SK-N-SH (cell line): ENCODE measurements around the gene ABHD12. TPM values are rescaled to one million over a fixed set of nuclear protein-coding genes. Genes with fewer than 3 reads are reported as not detected.

Experiments
- CTCF ChIA-PET: fragments of 300-600, 350-600 bp; formaldehyde crosslinking; extraction: SDS; loops from one replicate; lab custom pipeline; 2021; lab: Yijun Ruan, JAX
- POLR2A ChIA-PET: fragments of 350-600 bp; sonication (Branson Sonifier 250); formaldehyde crosslinking; extraction: SDS; loops from one replicate; lab custom pipeline; 2020; ENCODE audit warnings: antibody characterized with exemption, inconsistent platforms; lab: Yijun Ruan, JAX
- DNase-seq: peaks from one replicate; pipeline ENCODE4 v3.0.0; 2012
- H2AFZ ChIP-seq: fragments of 200-600 bp; sonication (generic); 2 replicates; pipeline ENCODE4 v1.8.1; 2016; ENCODE audit warnings: antibody characterized with exemption, mild to moderate bottlenecking, low read depth
- H3F3A ChIP-seq: fragments of 200-600 bp; sonication (generic); replicated peaks from 2 replicates; pipeline ENCODE3; 2016; ENCODE audit warnings: antibody characterized with exemption, mild to moderate bottlenecking; ENCODE audit not compliant: insufficient read depth
- H3K27ac ChIP-seq, 2 experiments: fragments of 200-500 bp in 1 of 2; fragments of 200-600 bp in 1 of 2; sonication (Bioruptor generic) in 1 of 2; sonication (generic), shearing (Covaris generic) in 1 of 2; 2 replicates each; pipeline versions ENCODE4 v1.5.1 to v1.6.1; 2014 to 2016; ENCODE audit warnings: low read depth in 2 of 2, inconsistent platforms in 1 of 2, low read length in 1 of 2, mild to moderate bottlenecking in 1 of 2, mixed read lengths in 1 of 2
- H3K27me3 ChIP-seq: fragments of 200-600 bp; sonication (generic), shearing (Covaris generic); 2 replicates; pipeline ENCODE4 v1.6.1; 2016; ENCODE audit warnings: mixed run types; ENCODE audit not compliant: insufficient read depth
- H3K36me3 ChIP-seq, 2 experiments: fragments of 200-500 bp in 1 of 2; fragments of 200-600 bp in 1 of 2; sonication (Bioruptor generic) in 1 of 2; sonication (generic) in 1 of 2; replicated peaks in 1 of 2; 2 replicates each; pipeline versions ENCODE3 to v1.5.1; 2014 to 2016; ENCODE audit warnings: low read length in 1 of 2, mild to moderate bottlenecking in 1 of 2; ENCODE audit not compliant: insufficient read depth in 2 of 2, control insufficient read depth in 1 of 2
- H3K4me1 ChIP-seq, 2 experiments: fragments of 200-500 bp in 1 of 2; fragments of 200-600 bp in 1 of 2; sonication (Bioruptor generic) in 1 of 2; sonication (generic), shearing (Covaris generic) in 1 of 2; 2 replicates each; pipeline versions ENCODE4 v1.5.1 to v1.6.1; 2014 to 2016; ENCODE audit warnings: low read depth in 1 of 2, low read length in 1 of 2, mixed run types in 1 of 2; ENCODE audit not compliant: insufficient read depth in 2 of 2, control insufficient read depth in 1 of 2
- H3K4me2 ChIP-seq: fragments of 200-600 bp; sonication (generic), shearing (Covaris generic); 2 replicates; pipeline ENCODE4 v1.6.1; 2017; ENCODE audit warnings: mixed run types
- H3K4me3 ChIP-seq, 2 experiments: fragments of 200-500 bp in 1 of 2; fragments of 200-600 bp in 1 of 2; sonication (Bioruptor generic) in 1 of 2; sonication (generic), shearing (Covaris generic) in 1 of 2; 2 replicates each; pipeline versions ENCODE4 v1.5.1 to v1.8.1; 2014 to 2016; ENCODE audit warnings: low read depth in 2 of 2, inconsistent platforms in 1 of 2, low read length in 1 of 2, mild to moderate bottlenecking in 1 of 2, mixed read lengths in 1 of 2, moderate library complexity in 1 of 2
- H3K79me2 ChIP-seq: fragments of 200-600 bp; sonication (generic); 2 replicates; pipeline ENCODE4 v1.8.1; 2017; ENCODE audit warnings: mild to moderate bottlenecking; ENCODE audit not compliant: insufficient read depth
- H3K9ac ChIP-seq: fragments of 200-600 bp; sonication (generic); 2 replicates; pipeline ENCODE4 v1.6.1; 2017; ENCODE audit warnings: mixed run types
- H3K9me2 ChIP-seq: fragments of 200-600 bp; sonication (generic); 2 replicates; pipeline ENCODE4 v1.6.1; 2017; ENCODE audit warnings: mixed run types
- H3K9me3 ChIP-seq: fragments of 200-600 bp; sonication (generic); 2 replicates; pipeline ENCODE4 v1.6.1; 2017; ENCODE audit warnings: mixed run types, mild to moderate bottlenecking, moderate library complexity
- H4K20me1 ChIP-seq: fragments of 200-600 bp; sonication (generic); 2 replicates; pipeline ENCODE4 v1.6.1; 2017; ENCODE audit warnings: mild to moderate bottlenecking, mixed run types; ENCODE audit not compliant: insufficient read depth
- CHD2 ChIP-seq: fragments of 150-350 bp; IDR thresholded peaks from 2 replicates; pipeline ENCODE4 v1.6.1; 2018; ENCODE audit warnings: low read length; ENCODE audit not compliant: partially characterized antibody
- ELF1 ChIP-seq: IDR thresholded peaks from 2 replicates; pipeline ENCODE4 v1.4.0; 2012
- EZH2phosphoT487 ChIP-seq: fragments of 200-600 bp; sonication (generic); IDR thresholded peaks from 2 replicates; pipeline ENCODE4 v1.6.1; 2017; ENCODE audit warnings: low read depth, mixed run types, mild to moderate bottlenecking, antibody characterized with exemption, moderate library complexity, borderline replicate concordance
- FOXJ3 ChIP-seq: sonication (generic); formaldehyde crosslinking; IDR thresholded peaks from 2 replicates; pipeline ENCODE4 v1.5.1; 2020; ENCODE audit warnings: mild to moderate bottlenecking, missing genetic modification reagents
- FOXM1 ChIP-seq: IDR thresholded peaks from 2 replicates; pipeline ENCODE4 v1.4.0; 2012; ENCODE audit warnings: low read depth, mild to moderate bottlenecking
- GABPA ChIP-seq: IDR thresholded peaks from 2 replicates; pipeline ENCODE4 v1.4.0; 2012; ENCODE audit warnings: low read depth, mild to moderate bottlenecking
- MEF2A ChIP-seq: IDR thresholded peaks from 2 replicates; pipeline ENCODE4 v1.4.0; 2012; ENCODE audit warnings: low read depth, borderline replicate concordance
- NRF1 ChIP-seq: IDR thresholded peaks from 2 replicates; pipeline ENCODE4 v1.6.1; 2012; ENCODE audit warnings: low read depth, mild to moderate bottlenecking, low read length
- POLR2AphosphoS5 ChIP-seq: IDR thresholded peaks from 2 replicates; pipeline ENCODE4 v1.6.1; 2012; ENCODE audit warnings: low read depth, low read length
- RCOR1 ChIP-seq: fragments of 150-350 bp; IDR thresholded peaks from 2 replicates; pipeline ENCODE4 v1.6.1; 2017; ENCODE audit warnings: antibody characterized with exemption, low read length
- RXRA ChIP-seq: IDR thresholded peaks from 2 replicates; pipeline ENCODE4 v1.4.0; 2012; ENCODE audit warnings: low read depth, mild to moderate bottlenecking, borderline replicate concordance
- SMC3 ChIP-seq: IDR thresholded peaks from 2 replicates; pipeline ENCODE4 v1.6.1; 2012; ENCODE audit warnings: low read depth, low read length, improper control_type of control experiment
- TAF1 ChIP-seq: IDR thresholded peaks from 2 replicates; pipeline ENCODE4 v1.6.1; 2012; ENCODE audit warnings: low read depth, mild to moderate bottlenecking, low read length, moderate library complexity, borderline replicate concordance
- YY1 ChIP-seq: IDR thresholded peaks from 2 replicates; pipeline ENCODE4 v1.4.0; 2012; ENCODE audit warnings: low read depth, mild to moderate bottlenecking
- whole genome bisulfite sequencing: methylation state at CpG from one replicate; pipeline ENCODE4 v1.1.6; 2017; ENCODE audit warnings: low lambda C conversion rate; 5-methylcytosine and 5-hydroxymethylcytosine counted together
- polyA plus RNA-seq, 3 experiments: library from polyadenylated mRNA; depleted of rRNA; stranded (reverse); fragments of >200 nt; gene quantifications; 2 replicates each; pipeline ENCODE4 v1.2.3, GENCODE V29; 2012
- TF ChIP-seq, protein P1 (sequence below): IDR thresholded peaks from 2 replicates; pipeline ENCODE4 v1.6.1; 2012; ENCODE audit warnings: mild to moderate bottlenecking, low read depth, low read length, moderate library complexity
- TF ChIP-seq, protein P2 (sequence below): IDR thresholded peaks from 2 replicates; pipeline ENCODE4 v1.4.0; 2012; ENCODE audit warnings: low read depth, borderline replicate concordance
- TF ChIP-seq, protein P3 (sequence below): IDR thresholded peaks from 2 replicates; pipeline ENCODE4 v1.4.0; 2012; ENCODE audit warnings: low read depth, borderline replicate concordance

ABHD12 gene
- polyA plus RNA-seq, 1 of the 3 experiments (the other 2 are of a cell fraction), result 33.5 TPM

DNA sequence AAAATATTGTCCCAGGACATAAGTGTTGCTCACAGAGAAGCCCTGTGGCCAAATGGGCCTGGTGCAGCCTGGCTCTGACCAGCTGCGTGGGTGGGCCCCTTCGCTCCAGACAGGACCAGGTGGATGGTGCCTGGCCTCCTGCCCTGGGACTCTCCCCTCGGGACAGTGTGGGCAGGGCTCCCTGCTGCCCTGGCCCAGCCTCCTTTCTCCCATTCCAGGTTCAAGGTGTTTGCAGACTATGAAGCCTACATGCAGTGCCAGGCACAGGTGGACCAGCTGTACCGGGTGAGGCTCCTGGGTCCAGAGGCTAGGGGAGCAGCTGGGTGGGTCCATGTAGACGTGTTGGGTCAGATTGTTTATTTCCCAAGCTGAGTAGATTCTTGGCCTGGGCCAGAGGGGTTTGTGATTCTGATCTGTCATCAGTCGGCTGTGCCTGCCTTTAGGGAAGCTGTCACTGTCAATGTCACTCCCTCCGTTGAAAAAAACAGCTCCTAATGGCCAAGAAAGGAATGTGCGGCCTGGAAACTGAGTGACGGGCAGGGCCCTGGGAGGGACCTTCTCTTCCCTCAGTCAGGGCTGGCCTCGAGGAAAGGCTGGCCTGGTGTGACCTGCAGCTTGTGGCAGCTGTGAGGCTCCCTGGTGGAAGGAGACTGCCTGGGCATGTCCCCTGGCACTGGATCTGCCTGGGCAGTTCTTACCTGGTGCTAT lies 95.1 kb downstream of the ABHD12 start:
- H3K27ac ChIP-seq, result peak overlapping the region in 1 of 2 experiments; percentile 66; a peak in 2 of 4 replicates

DNA sequence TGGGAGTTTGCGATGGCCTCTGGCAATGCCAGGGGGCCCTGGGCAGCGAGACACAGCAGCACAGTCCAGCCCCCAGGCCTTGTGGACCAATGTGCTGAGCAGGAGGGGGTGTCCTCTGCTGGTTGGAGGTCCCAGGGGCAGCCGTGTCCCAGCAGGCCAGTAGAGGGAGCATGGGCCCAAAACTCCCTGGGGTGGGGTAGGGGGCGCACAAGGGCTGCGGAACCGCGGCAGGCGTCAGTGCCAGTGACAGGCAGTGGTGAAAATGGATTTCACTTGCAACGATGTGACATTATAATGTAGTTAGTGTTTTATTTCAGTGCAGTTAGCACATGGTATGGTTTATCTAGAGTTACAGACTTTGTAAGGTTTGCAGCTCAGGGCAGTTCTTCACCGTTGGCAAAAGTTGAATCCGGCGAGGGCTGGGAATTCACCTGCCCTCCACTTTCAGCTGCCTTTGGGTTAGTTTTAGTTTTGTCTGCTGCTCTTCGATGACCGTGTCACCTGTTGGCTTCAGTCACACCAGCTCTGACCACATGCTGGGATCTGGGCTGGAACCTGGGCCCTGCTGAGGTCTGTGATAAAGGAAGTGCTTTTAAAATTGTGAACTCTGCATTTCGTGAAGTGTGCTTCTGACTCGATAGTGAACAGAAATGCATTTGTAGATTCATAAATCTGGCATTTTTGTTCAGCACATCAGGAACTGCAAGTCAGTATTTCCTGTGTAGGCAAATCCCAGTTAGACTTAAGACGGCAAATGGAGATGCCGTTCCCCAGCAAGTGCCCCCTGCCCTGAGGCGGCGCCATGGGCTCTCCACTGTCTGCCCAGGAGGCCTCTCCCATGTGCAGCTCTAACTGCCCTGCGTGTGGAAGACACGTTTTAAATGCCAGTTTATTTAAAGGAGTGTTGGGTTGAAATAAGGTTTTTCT lies 95.9 kb downstream of the ABHD12 start:
- POLR2A ChIA-PET, result no interaction called here
- Histone ChIP-seq H3K27ac (peak overlapping the region in 1 of 2 experiments; percentile 66; a peak in 2 of 4 replicates), H3F3A (peaks cover 11% of the 10 kb centered on the region)
- no peak for TF ChIP-seq EZH2phosphoT487
- TF ChIP-seq, protein P1, sequence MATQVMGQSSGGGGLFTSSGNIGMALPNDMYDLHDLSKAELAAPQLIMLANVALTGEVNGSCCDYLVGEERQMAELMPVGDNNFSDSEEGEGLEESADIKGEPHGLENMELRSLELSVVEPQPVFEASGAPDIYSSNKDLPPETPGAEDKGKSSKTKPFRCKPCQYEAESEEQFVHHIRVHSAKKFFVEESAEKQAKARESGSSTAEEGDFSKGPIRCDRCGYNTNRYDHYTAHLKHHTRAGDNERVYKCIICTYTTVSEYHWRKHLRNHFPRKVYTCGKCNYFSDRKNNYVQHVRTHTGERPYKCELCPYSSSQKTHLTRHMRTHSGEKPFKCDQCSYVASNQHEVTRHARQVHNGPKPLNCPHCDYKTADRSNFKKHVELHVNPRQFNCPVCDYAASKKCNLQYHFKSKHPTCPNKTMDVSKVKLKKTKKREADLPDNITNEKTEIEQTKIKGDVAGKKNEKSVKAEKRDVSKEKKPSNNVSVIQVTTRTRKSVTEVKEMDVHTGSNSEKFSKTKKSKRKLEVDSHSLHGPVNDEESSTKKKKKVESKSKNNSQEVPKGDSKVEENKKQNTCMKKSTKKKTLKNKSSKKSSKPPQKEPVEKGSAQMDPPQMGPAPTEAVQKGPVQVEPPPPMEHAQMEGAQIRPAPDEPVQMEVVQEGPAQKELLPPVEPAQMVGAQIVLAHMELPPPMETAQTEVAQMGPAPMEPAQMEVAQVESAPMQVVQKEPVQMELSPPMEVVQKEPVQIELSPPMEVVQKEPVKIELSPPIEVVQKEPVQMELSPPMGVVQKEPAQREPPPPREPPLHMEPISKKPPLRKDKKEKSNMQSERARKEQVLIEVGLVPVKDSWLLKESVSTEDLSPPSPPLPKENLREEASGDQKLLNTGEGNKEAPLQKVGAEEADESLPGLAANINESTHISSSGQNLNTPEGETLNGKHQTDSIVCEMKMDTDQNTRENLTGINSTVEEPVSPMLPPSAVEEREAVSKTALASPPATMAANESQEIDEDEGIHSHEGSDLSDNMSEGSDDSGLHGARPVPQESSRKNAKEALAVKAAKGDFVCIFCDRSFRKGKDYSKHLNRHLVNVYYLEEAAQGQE, result no peak
- no peak for TF ChIP-seq POLR2AphosphoS5
- no peak for TF ChIP-seq CHD2
- TF ChIP-seq NRF1, result no peak
- 0 out of 2 replicates have a peak, but pooled peaks have one; percentile 40 for TF ChIP-seq RCOR1
- no peak for TF ChIP-seq FOXJ3
- TF ChIP-seq FOXM1, result no peak
- no peak for TF ChIP-seq MEF2A

More for the DNA sequence above, 95.1 kb downstream of the ABHD12 start:
- DNase-seq, result peak; percentile 53
- H3K9me2 ChIP-seq, result no peaks in the 10 kb centered on the region
- no peaks in the 10 kb centered on the region for H3K79me2 ChIP-seq
- peaks cover 11% of the 10 kb centered on the region for H3F3A ChIP-seq
- no peaks in the 10 kb centered on the region; the same call in 1 of the 2 replicates for H4K20me1 ChIP-seq
- H3K4me1 ChIP-seq, result peaks cover 3 to 24% of the 10 kb centered on the region in 2 experiments; a peak in 1 of 4 replicates
- TF ChIP-seq YY1, result no peak
- TF ChIP-seq, protein P2, sequence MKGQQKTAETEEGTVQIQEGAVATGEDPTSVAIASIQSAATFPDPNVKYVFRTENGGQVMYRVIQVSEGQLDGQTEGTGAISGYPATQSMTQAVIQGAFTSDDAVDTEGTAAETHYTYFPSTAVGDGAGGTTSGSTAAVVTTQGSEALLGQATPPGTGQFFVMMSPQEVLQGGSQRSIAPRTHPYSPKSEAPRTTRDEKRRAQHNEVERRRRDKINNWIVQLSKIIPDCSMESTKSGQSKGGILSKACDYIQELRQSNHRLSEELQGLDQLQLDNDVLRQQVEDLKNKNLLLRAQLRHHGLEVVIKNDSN, result no peak
- no peak for TF ChIP-seq GABPA
- no peak for TF ChIP-seq RXRA
- TF ChIP-seq MEF2A, result no peak
- no peak for TF ChIP-seq ELF1
- no peak for TF ChIP-seq TAF1
- no peak for TF ChIP-seq SMC3
- TF ChIP-seq, protein P3, sequence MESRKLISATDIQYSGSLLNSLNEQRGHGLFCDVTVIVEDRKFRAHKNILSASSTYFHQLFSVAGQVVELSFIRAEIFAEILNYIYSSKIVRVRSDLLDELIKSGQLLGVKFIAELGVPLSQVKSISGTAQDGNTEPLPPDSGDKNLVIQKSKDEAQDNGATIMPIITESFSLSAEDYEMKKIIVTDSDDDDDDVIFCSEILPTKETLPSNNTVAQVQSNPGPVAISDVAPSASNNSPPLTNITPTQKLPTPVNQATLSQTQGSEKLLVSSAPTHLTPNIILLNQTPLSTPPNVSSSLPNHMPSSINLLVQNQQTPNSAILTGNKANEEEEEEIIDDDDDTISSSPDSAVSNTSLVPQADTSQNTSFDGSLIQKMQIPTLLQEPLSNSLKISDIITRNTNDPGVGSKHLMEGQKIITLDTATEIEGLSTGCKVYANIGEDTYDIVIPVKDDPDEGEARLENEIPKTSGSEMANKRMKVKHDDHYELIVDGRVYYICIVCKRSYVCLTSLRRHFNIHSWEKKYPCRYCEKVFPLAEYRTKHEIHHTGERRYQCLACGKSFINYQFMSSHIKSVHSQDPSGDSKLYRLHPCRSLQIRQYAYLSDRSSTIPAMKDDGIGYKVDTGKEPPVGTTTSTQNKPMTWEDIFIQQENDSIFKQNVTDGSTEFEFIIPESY, result no peak
- no peak overlapping the region for H3K4me3 ChIP-seq
- no peaks in the 10 kb centered on the region for H3K9me3 ChIP-seq
- H3K4me2 ChIP-seq, result no peak overlapping the region
- WGBS, result 74% methylated on average over 6 of the region's 10 CpGs
- no peak overlapping the region for H2AFZ ChIP-seq
- ChIA-PET POLR2A (no interaction called here), CTCF (interaction anchor here (0.6 to 5.1 kb wide), 33 partner anchors 11 to 418 kb away, joined by 3 to 104 read pairs (median 5); partner anchors contain the start of gene GINS1)
- H3K36me3 ChIP-seq, result peaks cover 15 to 39% of the 10 kb centered on the region in 2 experiments
- no peaks in the 10 kb centered on the region for H3K27me3 ChIP-seq
- no peak overlapping the region for H3K9ac ChIP-seq

More for the DNA sequence above, 95.9 kb downstream of the ABHD12 start:
- H3K9me2 ChIP-seq, result no peaks in the 10 kb centered on the region
- H2AFZ ChIP-seq, result no peak overlapping the region
- peaks cover 15 to 45% of the 10 kb centered on the region in 2 experiments for H3K36me3 ChIP-seq
- no peak overlapping the region for H3K4me2 ChIP-seq
- H3K9me3 ChIP-seq, result no peaks in the 10 kb centered on the region
- no peaks in the 10 kb centered on the region for H3K27me3 ChIP-seq
- no peaks in the 10 kb centered on the region for H3K79me2 ChIP-seq
- CTCF ChIA-PET, result interaction anchor here (0.6 to 5.1 kb wide), 42 partner anchors 11 to 419 kb away, joined by 3 to 104 read pairs (median 4); partner anchors contain the start of gene GINS1
- WGBS, result 65% methylated on average over 18 of the region's 22 CpGs
- H3K4me1 ChIP-seq, result peaks cover under 1 to 24% of the 10 kb centered on the region in 2 experiments; a peak in 1 of 4 replicates
- no peak overlapping the region for H3K9ac ChIP-seq
- H4K20me1 ChIP-seq, result peaks cover 3% of the 10 kb centered on the region; the same call in 1 of the 2 replicates
- peak; percentile 95 for DNase-seq
- no peak overlapping the region for H3K4me3 ChIP-seq
